GM12891 (cell line): ENCODE results near the gene HOXD10.

Experiments
- POLR2A ChIP-seq: IDR thresholded peaks from 2 replicates; pipeline ENCODE4 v1.6.1; 2011; ENCODE audit warnings: low read depth, low read length, control low read depth
- POLR2AphosphoS5 ChIP-seq: IDR thresholded peaks from 2 replicates; pipeline ENCODE4 v1.6.1; 2011; ENCODE audit warnings: low read depth, low read length, control low read depth
- POU2F2 ChIP-seq: IDR thresholded peaks from 2 replicates; pipeline ENCODE4 v1.6.1; 2011; ENCODE audit warnings: low read depth, mild to moderate bottlenecking, control low read depth, low read length, moderate library complexity
- TAF1 ChIP-seq: IDR thresholded peaks from 2 replicates; pipeline ENCODE4 v1.6.1; 2011; ENCODE audit warnings: low read depth, low read length, control low read depth

GRCh38 chr2:176150584-176151441 lies 34.2 kb downstream of the HOXD10 start:
- TF ChIP-seq POLR2AphosphoS5 = no peak
- no peak for TF ChIP-seq TAF1
- TF ChIP-seq POLR2A = no peak
- TF ChIP-seq POU2F2 = no peak
